SHP77 (cell line): ENCODE data around the gene EVC.

Experiments
- DNase-seq, 2 experiments: peaks; one replicate each; lab custom pipeline; 2025; lab: John Stamatoyannopoulos, UW

EVC gene

GRCh38 chr4:5755161-5755560, 44.2 kb downstream of the EVC start:
- no peak for DNase-seq

GRCh38 chr4:5755679-5756078, 44.7 kb downstream of the EVC start:
- no peak for DNase-seq

GRCh38 chr4:5756271-5756670, 45.3 kb downstream of the EVC start:
- no peak for DNase-seq

GRCh38 chr4:5757091-5757490, 46.1 kb downstream of the EVC start:
- no peak for DNase-seq

GRCh38 chr4:5757536-5757935, 46.5 kb downstream of the EVC start:
- no peak for DNase-seq

- DNase-seq = no peak
These were observed 47.0 kb downstream of the EVC start for GRCh38 chr4:5757954-5758353.

GRCh38 chr4:5758741-5759140, 47.7 kb downstream of the EVC start:
- no peak for DNase-seq

GRCh38 chr4:5759236-5760075, 48.5 kb downstream of the EVC start:
- DNase-seq = no peak

- no peak for DNase-seq
These were observed 49.2 kb downstream of the EVC start for GRCh38 chr4:5760246-5760645.

GRCh38 chr4:5760936-5761480, 50.0 kb downstream of the EVC start:
- no peak for DNase-seq

- no peak for DNase-seq
These were observed 59.0 kb downstream of the EVC start for GRCh38 chr4:5770051-5770450.

GRCh38 chr4:5772528-5773270, 61.7 kb downstream of the EVC start:
- DNase-seq = no peak

GRCh38 chr4:5773271-5773555, 62.2 kb downstream of the EVC start:
- DNase-seq = no peak

- DNase-seq = no peak
These were observed 63.5 kb downstream of the EVC start for GRCh38 chr4:5774416-5775036.

- no peak for DNase-seq
These were observed 65.5 kb downstream of the EVC start for GRCh38 chr4:5776510-5776909.

- no peak for DNase-seq
These were observed 70.0 kb downstream of the EVC start for GRCh38 chr4:5780831-5781480.

GRCh38 chr4:5781691-5782090, 70.7 kb downstream of the EVC start:
- no peak for DNase-seq

- peak; percentile 0 to 4 for DNase-seq
These were observed 72.0 kb downstream of the EVC start for GRCh38 chr4:5782829-5783476.

GRCh38 chr4:5783486-5783885, 72.5 kb downstream of the EVC start:
- DNase-seq = no peak

- DNase-seq = no peak
These were observed 73.0 kb downstream of the EVC start for GRCh38 chr4:5784021-5784420.

- no peak for DNase-seq
These were observed 74.1 kb downstream of the EVC start for GRCh38 chr4:5784960-5785611.
